WTC11 (cell line): Measurements from ENCODE around the gene GAD2.

ENCODE experiments used
- ATF1 ChIP-seq: sonication (generic); formaldehyde crosslinking; IDR thresholded peaks from 2 replicates; pipeline ENCODE4 v1.8.1; 2023; ENCODE audit warnings: mild to moderate bottlenecking, moderate library complexity, missing genetic modification reagents
- CREB1 ChIP-seq: sonication (generic); formaldehyde crosslinking; IDR thresholded peaks from 2 replicates; pipeline ENCODE4 v1.8.0; 2023; ENCODE audit warnings: mild to moderate bottlenecking, missing genetic modification reagents
- TF ChIP-seq, protein P1 (sequence below): fragments of 200-600 bp; IDR thresholded peaks from 2 replicates; pipeline ENCODE4 v1.8.0; 2022; ENCODE audit warnings: antibody characterized with exemption

GRCh38 chr10:26215935-26216584 is 514 bp upstream of the GAD2 start:
- TF ChIP-seq, protein P1, sequence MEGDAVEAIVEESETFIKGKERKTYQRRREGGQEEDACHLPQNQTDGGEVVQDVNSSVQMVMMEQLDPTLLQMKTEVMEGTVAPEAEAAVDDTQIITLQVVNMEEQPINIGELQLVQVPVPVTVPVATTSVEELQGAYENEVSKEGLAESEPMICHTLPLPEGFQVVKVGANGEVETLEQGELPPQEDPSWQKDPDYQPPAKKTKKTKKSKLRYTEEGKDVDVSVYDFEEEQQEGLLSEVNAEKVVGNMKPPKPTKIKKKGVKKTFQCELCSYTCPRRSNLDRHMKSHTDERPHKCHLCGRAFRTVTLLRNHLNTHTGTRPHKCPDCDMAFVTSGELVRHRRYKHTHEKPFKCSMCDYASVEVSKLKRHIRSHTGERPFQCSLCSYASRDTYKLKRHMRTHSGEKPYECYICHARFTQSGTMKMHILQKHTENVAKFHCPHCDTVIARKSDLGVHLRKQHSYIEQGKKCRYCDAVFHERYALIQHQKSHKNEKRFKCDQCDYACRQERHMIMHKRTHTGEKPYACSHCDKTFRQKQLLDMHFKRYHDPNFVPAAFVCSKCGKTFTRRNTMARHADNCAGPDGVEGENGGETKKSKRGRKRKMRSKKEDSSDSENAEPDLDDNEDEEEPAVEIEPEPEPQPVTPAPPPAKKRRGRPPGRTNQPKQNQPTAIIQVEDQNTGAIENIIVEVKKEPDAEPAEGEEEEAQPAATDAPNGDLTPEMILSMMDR: no peak
- peak; percentile 45; the same call in 1 of the 2 replicates for TF ChIP-seq ATF1
- peak; percentile 81; the same call in 1 of the 2 replicates for TF ChIP-seq CREB1
